Fibroblast of skin of left biceps (primary cell): ENCODE measurements around the gene CAST.
"Not testable (repeated sequence)": the region's sequence is repeated elsewhere in the genome, so short reads cannot be mapped to it uniquely, and the experiment has no call there.

Experiments used
- DNase-seq, 2 experiments: peaks; one replicate each; pipeline ENCODE4 v3.0.0-alpha.2; 2013; ENCODE audit warnings: low read depth in 2 of 2

CAST gene

DNA sequence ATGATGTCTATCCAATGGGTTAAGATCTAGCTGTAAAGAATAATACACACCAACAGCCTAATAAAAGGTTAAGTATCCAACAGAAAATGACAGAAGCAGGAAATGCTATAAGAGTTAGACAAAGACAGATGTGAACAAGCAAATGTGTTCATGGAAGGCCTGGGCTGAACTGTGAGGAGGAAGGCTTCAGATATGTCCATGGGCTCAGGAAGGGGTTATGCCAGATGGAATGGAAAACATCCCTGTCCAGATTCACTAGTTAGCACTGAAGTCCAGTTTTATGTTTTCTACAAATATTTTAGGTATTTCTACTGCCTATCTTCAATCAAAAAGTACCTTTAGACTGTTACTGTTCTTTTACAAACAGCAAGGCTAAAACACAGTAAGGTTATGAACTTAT, 118.5 kb downstream of the CAST start:
- peak in 1 of 2 experiments; percentile 12 for DNase-seq

DNA sequence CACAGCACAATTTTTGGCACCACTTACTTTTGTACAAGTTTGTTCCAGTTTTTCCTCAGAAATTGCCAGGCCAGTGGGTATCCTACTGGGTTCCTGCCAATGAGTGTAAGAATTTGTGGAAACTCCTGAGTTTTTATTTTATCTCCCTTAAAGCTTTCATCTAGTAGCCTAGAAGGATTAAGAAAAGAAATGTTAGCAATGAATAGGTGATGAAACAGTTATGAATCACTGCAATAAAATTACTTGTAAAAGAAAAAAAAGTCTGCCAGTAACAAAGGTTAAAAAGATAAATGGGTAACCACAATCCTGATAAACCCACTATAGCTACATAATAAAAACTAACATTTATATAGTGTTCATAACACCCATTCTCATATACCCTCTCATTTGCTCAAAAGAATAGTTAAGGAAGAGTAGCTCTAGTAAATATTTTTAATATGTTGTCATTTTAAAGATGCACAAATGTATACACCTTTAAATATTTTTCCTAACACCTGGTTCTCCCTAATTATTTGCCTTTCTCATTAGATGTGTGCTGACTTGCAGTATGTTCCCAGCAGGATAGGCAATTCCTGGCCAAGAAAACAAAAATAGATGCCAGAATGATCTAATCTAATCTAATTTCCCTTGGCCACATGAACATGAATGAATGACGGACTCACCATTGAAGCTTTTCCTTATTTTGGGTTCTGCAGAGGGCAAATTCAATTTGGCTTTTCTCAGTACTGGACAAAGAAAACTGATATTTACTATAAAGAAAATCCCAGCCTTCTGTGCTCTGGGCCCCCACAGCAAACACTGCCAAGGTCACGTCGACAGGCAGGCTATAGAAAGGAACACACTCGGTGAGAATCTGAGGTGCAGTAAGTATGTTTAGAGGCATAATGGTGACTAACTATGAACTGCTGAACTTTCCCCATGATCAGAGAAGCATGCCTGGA, 119.1 kb downstream of the CAST start:
- DNase-seq, result peak in 1 of 2 experiments; percentile 12

DNA sequence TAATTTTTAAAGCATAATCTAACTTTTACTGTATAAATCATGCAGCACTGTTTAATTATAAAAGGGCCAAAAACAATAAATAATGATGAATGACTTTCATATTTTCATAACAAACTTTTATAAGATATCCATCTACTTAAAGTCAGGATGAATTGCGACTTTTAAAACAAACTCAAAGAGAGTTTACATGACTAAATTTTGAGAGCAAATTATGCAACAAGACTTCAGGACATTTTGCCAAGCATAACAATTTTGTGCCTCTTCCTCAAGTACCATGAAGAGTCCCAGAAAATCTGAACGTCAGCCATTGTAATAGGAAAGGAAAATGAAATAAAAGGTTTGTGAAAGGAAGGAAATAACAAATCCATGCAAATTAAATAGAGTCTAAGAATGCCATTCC, 121.2 kb downstream of the CAST start:
- DNase-seq, result no peak

DNA sequence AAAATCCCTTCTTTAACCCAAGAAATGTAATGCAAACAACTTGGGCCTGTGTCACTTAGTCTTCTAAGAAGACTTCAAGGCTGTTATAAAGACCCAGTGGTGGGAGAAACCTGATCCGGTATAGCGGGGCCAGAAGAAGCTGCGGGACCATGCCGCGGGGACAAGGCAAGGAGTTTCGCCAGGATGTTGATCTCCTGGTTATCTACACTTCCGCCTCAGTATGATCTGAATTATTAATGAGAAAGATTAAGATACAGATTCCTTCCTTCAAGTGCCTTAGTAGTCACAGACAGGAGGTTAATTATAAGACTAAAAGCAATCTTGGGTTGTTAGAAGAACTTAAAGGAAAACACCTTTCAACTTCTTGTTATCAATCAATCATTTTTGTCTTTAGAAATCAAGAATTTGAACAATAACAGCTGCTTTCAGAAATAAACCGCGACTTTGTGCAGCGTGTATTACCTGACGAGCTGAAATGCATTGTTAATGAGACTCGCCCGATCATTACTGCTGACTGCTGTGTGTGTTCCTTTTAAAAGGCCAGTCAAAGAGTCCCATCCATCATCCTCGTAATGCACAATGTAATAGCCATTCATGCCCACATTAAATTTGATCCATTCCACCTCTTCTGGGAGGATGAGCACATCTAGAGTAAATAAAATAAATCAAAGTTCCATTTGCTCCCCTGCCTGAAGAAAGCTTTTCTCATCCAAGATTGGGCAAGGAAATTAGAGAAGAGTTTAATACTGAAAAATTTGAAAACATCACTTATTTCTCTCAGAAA, 123.3 kb downstream of the CAST start:
- no peak for DNase-seq

DNA sequence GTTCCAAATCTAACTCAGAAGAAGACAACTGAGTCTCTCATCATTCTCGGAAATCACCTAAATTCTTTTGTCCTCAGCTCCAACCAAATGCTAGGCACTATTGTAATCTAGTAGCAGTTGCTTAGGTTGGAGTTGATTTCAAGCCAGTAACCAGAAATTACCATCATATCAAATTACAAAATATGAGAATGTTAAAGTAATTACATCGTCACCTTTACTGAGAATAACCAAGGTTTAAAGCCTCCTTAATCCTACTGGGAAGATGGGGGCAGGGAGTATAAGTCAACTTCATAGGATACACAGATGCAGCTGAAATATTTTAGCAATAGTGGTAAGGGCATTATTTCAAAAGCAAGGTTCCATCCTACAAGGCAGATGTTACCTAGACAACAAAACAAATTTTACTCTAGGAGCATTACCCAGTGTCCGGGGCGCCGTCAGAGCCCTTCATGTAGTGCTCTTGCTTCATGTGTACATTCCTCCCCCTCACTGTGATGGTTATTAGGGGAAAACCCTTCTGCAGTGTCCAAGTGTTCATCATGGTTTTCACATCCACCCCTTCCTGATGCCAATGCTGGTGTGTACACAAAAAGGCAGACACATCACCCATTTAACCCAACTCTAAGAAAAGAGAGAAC, 126.1 kb downstream of the CAST start:
- no peak for DNase-seq

DNA sequence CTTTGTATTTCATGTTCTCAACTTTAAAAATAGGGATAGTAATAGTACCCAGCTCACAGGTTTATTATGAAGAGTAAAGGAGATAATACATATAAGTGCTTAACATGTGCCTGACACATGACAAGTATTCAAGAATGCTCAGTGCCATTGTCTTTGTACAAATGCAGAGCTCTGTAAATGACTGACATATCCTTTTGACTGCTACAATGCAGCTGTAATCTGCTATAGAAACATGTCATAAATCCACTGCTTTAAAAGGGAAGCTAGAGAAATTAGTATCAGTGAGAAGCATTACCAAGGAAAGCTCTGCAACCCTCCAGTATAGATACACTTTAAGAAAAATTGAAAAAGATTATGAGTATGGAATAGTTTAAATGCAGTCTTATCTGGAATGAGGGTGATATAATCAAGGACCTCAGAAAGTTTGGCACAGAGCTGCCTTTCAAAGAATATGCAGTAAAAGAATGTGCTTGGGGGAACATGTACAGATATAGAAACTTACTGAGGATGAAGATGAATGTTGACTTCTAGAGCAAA, 127.7 kb downstream of the CAST start:
- DNase-seq, result no peak

DNA sequence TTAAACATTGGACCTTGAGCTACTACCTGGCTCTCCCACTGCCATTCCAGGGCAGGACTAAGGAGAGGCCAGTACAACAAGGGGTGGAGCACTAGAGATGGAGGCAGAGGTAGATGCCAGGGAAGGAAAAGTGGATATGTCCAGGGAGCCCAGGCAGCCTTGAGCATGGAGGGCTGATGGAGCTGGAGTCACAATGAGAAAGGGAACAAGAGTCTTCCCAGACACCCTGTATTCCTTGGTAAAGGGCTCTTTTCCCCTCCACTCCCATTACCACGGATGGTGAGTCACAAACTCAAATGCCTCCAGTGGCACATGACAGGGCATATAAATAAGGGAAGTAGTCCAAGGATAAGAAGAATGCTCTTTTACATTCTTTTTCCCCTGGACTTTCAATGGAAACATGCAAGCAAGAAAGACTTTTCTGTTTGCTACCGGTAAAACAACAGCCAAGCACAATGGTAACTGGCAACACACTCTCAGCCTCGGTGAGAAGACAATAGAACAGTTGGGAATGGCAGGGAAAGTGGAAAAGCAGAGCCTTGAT, 128.9 kb downstream of the CAST start:
- no peak for DNase-seq

DNA sequence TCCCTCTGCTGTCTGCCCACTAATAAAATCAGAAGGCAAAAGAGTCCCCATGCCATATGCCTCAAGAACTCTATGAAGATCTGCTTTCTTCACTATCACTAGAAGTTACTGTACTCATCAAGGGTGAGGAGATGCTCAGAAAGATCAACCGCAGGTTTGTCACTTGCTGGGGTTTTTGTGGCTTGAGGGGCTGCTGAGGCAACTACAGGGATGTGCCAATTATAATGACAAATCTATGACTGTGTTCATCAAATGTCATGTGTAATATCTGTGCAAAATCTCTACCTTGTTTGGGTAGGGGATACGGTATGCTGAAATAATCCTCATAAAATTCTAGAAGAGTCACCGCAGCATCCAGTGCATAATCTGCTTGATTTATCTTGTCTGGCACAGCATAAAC, 132.6 kb downstream of the CAST start:
- DNase-seq, result no peak

DNA sequence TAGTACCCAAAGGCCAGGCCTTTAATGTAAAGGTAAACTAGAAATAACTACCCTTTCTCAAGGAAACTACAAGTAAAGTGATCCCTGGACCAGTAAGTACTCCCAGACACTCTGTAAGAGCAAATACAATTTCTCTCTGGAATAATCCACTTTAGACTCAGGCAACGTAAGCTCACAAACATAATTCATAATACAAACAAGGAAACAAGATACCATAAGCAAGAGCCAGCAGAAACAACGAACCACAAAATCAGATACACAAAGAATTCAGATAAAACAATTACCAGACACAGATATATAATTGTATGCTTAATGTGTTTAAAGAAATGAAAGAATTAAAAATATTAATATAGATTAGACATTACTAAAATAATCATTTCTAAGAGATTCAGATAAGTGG, 133.4 kb downstream of the CAST start:
- DNase-seq, result no peak

DNA sequence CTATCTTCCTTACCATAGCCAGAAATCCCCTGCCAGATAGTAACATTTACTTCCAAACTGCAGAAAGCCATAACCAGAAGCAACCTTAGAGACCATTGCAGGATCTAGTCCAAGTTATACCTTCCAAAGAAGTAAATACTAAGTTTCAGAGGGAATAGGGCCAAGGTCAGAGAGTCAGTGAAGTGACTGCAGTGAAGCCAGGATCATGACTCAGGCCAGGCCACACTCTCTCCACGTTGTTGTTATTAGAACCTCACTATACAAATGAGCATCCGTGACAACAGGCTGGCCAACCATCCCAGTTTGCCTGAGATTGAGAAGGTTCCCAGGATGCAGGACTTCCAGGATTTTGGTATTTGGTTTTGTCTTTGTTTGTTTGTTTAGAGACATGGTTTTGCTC, 134.3 kb downstream of the CAST start:
- DNase-seq, result no peak

DNA sequence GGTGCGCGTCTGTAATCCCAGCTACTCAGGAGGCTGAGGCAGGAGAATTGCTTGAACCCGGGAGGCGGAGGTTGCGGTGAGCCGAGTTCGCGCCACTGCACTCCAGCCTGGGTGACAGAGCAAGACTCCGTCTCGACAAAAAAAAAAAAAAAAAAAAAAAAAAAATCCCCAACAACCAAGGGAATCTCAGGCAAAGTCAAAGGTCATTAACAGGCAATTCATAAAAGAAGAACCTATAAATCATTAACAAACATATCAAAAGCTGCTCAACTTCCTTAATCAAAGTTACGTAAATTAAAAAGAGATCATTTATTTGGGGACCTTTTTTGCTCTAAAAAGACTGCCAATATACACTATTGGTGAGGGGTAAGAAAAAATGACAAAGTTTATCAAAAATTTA, 139.5 kb downstream of the CAST start:
- not testable (repeated sequence) for DNase-seq

DNA sequence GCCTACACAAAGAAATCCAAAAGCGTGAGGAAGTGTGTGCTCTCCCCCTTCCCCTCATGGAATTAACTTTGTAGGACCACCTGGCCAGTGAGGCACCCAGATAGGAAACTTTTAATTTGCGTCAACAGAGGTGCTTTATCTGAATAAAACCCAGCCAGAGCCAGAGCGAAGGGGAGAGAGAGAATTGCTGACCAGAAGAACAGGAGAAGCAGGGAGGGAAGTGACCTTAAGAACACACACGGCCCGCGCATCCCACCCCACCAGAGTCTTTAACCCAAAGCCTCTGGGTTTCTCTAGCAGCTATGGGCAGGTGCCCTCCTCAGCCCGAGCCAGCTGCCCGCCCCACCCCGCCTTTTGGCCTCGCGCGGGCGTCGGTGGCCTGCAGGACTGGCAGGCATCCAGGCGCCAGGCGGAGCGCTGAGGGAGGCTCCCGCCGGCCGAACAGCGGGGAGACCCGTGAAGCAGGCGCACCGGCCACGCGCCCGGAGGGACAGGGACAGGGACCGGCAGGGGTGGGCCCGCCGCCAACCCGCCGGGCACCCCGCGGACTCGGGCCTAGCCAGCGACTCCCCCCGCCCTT, 145.0 kb downstream of the CAST start:
- DNase-seq, result peak in 1 of 2 experiments; percentile 13

DNA sequence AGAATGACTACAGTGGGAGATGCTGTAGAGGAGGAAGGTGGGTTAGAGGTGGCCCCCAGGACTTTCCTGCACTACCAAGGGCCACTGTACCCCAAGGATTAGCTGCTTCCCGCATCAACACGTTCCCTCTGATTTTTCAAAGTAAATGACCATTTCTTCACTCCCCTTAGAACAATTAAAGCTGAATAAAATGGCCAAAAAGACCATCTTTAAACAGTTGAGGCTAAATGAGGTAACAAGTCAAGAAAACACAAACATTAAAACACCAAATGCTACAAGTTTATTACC, 146.3 kb downstream of the CAST start:
- no peak for DNase-seq

DNA sequence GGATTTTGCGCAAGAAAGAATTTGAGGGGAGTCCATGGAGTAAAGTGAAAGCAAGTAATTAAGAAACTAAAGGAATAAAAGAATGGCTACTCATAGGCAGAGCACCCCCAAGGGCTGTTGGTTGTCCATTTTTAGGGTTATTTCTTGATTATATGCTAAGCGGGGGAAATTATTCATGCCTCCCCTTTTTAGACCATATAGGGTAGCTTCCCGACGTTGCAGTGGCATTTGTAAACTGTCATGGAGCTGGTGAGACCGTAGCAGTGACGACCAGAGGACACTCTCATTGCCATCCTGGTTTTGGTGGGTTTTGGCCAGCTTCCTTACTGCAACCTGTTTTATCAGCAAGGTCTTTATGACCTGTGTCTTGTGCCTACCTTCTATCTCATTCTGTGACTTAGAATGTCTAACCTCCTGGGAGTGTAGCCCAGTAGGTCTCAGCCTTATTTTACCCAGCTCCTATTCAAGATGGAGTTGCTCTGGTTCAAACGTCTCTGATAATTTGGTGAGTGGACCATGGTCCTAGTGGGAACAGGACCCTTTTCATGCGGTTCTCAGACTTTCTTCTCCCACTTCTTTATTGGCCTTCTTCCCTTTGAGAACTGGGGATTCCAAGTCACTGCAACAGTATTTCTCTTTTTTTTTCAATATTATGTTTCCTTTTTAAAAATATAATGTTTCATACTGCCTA, 146.8 kb downstream of the CAST start:
- no peak for DNase-seq

DNA sequence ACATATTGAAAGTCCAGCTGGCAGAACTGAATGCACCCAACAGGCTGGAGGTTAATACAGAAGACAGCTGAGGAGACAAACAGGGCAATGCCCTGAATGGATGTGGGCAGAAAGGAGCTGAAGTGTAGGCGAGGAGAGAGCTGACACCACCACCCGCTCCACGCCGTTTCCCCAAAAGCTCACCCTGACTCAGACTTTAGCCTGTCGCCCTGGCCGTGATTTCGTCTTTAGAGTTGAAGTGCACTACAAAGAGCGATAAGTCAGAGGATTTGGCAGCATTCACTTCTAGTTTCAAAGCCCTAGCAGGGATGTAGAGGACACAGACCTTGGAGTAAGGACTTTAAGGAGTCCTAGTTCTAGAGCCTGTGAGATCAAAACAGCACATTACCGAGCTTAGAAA, 147.7 kb downstream of the CAST start:
- no peak for DNase-seq

DNA sequence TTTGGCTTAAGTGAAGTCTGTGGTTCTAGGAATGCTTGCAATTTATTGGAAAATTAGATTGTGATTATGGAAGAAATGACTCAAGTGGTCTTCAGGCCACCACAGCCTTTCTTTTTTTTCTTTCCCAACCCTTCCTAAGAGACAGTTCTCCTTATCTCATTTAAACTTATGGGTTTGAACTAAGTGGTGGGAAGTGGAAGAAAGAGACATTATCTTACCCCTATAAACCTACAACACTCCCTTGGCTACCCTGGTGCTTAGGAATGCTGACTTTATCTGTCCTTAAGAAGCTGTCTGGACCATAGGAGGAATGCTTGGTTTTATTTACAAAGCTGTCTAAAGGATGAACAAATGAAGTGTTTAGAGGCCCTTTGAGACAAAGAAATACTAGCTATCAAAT, 150.7 kb downstream of the CAST start:
- DNase-seq, result no peak

DNA sequence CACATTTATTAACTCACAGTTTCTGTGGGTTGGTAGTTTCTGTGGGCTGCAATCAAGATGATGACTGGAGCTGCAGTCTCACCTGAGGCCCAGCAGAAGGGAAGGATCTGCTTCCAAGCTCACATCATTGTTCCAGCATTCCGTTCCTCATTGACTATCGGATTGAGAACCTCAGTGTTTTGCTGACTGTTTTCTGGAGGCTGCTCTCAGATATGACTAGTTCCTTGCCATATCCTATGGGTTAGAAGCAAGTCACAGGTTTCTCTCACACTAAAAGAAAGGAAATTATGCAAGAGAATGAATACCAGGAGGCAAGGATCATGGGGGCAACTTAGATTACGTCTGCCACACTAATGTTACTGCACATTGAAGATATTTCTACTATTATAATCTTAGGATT, 151.9 kb downstream of the CAST start:
- DNase-seq, result no peak

DNA sequence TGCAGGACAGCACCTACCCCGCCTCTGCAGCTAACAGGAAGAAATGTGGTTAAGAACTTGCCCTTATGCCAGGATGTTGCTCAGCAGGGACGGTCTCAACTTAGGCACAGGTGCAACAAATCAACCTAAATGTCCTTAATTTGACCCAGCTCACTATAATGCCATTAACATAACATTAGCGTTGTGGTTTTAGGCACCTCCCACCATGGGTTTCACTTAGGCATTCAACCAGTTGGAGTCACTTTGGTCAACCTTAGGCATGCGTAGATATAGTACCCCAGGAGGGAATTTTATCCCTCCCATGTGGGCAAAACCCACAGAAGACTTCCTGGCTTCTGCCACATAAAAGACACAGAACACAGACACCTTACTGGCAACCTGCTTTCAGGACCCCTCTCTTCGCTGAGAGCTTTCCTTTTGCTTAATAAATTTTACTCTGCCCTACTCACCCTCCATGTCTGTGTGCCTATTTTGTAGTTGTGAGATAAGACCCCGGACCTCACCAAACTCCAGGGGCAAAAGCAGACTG, 154.3 kb downstream of the CAST start:
- no peak for DNase-seq

DNA sequence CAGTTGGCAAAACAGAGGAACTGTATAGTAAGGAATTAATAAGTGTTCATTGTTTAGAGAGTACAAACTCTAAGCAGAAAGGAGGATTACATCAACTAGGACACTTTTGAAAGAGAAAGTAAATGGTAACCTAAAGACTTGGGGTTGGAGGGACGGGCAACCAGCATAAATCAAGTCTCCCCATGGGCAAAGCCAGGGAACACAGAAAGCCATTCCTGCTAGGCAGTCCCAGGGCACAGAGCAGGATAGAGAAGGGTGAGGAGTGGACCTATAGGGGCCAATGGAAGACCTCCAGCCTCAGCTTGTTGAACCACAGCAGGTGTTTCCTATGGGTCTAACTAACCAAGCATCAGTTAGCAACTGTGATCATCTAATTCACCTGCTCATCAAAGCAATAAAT, 154.8 kb downstream of the CAST start:
- DNase-seq, result no peak

DNA sequence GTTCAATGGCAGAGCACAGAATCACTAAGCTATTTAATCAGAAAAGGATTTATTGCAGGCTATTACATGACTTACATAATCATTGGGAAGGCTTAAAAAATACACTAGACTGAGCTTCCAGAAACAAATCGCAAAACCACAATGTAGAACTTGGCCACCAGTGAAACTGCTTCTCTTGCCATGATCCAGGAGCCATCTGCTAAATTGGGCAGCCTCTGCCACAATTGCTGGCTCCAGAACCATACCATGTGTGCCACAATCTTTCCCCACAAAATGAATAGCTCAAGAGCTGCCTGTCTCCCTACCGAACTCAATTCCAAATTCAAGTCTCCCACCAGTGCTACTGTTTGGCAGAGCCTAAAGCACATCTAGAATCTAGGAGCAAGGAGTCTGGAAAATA, 155.3 kb downstream of the CAST start:
- no peak for DNase-seq
